Heart left ventricle (tissue), 16 donors: ENCODE data around the gene OPN4. TPM values are rescaled to one million over a fixed set of nuclear protein-coding genes. Genes with fewer than 3 reads are reported as not detected.
"Not testable (repeated sequence)": the region's sequence is repeated elsewhere in the genome, so short reads cannot be mapped to it uniquely, and the experiment has no call there.

ENCODE experiments used
- ATAC-seq, 4 donors: fragments of 200-7000 bp; cut with Tn5 transposase; one replicate each; pipeline ENCODE4 v1.9.1; 2020 to 2022; ENCODE audit warnings: moderate library complexity in 4 of 4, mild to moderate bottlenecking in 3 of 4, moderate number of reproducible peaks in 1 of 4
- DNase-seq, 5 donors: peaks; one replicate each; pipeline ENCODE4 v3.0.0-alpha.2; 2020
- H3K27ac ChIP-seq, 12 donors: fragments of 200-600 bp; sonication (generic) in 4 of 12; one replicate each; pipeline versions ENCODE4 v1.5.0 to v1.8.0; 2016 to 2022; ENCODE audit warnings: mild to moderate bottlenecking in 2 of 12
- H3K27me3 ChIP-seq, 9 donors: fragments of 200-600 bp; sonication (generic) in 2 of 9; one replicate each; pipeline versions ENCODE4 v1.5.1 to v1.8.0; 2016 to 2022; ENCODE audit warnings: mild to moderate bottlenecking in 3 of 9
- H3K36me3 ChIP-seq, 9 donors: fragments of 200-600 bp; sonication (generic) in 2 of 9; one replicate each; pipeline versions ENCODE4 v1.5.0 to v1.8.0; 2018 to 2022; ENCODE audit warnings: mild to moderate bottlenecking in 2 of 9
- H3K4me1 ChIP-seq, 12 donors: fragments of 200-600 bp; sonication (generic) in 4 of 12; one replicate each; pipeline versions ENCODE4 v1.5.0 to v1.8.0; 2016 to 2022; ENCODE audit warnings: mild to moderate bottlenecking in 3 of 12
- H3K4me3 ChIP-seq, 12 donors: fragments of 200-600 bp; sonication (generic) in 4 of 12; one replicate each; pipeline versions ENCODE4 v1.5.0 to v1.8.0; 2017 to 2022; ENCODE audit warnings: mild to moderate bottlenecking in 9 of 12, moderate library complexity in 4 of 12
- H3K9me3 ChIP-seq, 12 donors: fragments of 200-600 bp; sonication (generic) in 4 of 12; one replicate each; pipeline versions ENCODE4 v1.5.0 to v1.8.0; 2016 to 2022; ENCODE audit warnings: mild to moderate bottlenecking in 1 of 12
- CTCF ChIP-seq, 12 donors: fragments of 200-600 bp; sonication (generic) in 4 of 12; IDR thresholded peaks; one replicate each; pipeline versions ENCODE4 v1.5.0 to v1.8.0; 2018 to 2022; ENCODE audit warnings: antibody characterized with exemption in 12 of 12, mild to moderate bottlenecking in 5 of 12
- POLR2A ChIP-seq, 2 donors: fragments of 450-650 bp; IDR thresholded peaks; one replicate each; pipeline ENCODE4 v1.6.1; 2017; ENCODE audit warnings: antibody characterized with exemption in 2 of 2, mild to moderate bottlenecking in 2 of 2, moderate library complexity in 2 of 2
- WGBS, 4 donors: extraction: QIAGEN DNeasy Blood & Tissue Kit in 2 of 4; methylation state at CpG; one replicate each; pipeline versions ENCODE4 v1.1.5 to v1.1.7; 2013 to 2018; 5-methylcytosine and 5-hydroxymethylcytosine counted together
- intact Hi-C, 10 donors: fragments of 100-400 bp; cut with DNase I; formaldehyde crosslinking; loops; one replicate each; pipeline versions ENCODE4 v1.11.1 to v1.14.2; 2022
- polyA plus RNA-seq, 2 donors: library from polyadenylated mRNA; stranded (reverse); fragments of 200-250 nt; gene quantifications; one replicate each; pipeline ENCODE4 v1.2.3, GENCODE V29; 2013
- total RNA-seq, 9 donors: library from RNA; depleted of rRNA in 2 of 9; stranded (reverse); fragments of >200 nt in 2 of 9; fragmentation: NEBNext Ultra II Directional in 3 of 9; extraction: Animal tissue kit (Norgen Biotek cat#: 25700) in 3 of 9; gene quantifications; one replicate each; pipeline versions ENCODE4 v1.1.0 to v1.2.4, GENCODE V29; 2016 to 2023
- donor health status: ischemic (EF 13 %, LVEDD 7.1; RV severe dilation, severe dysfunction).
- donor health status: healthy with polysubstance abuse.
- donor health status: DM: no; HTN: yes; CAD: no.
- donor health status: DM: no; HTN: no; CAD: no.
- donor health status: ischemic (EF 25% LVEDD 6.9; RV normal size, moderate dysfunction).
- donor health status: ischemic (EF 25% LVEDD 5.7; RV mildly dilated, moderate dysfunction).
- donor health status: healthy.
- donor health status: DM: yes; HTN: yes; CAD: no.
- donor health status: ischemic (EF 35%, LVEDD 5.7; RV mildly dilated, moderate dysfunction).
- donor health status: nonischemic (EF 11% LVEDD 7.7; RV severe dilation, severe dysfunction).
- donor health status: DM: yes; HTN: yes; CAD: no.
- donor health status: PGD.
- donor health status: ischemic (EF 29% LVEDD 5.4; RV normal size, mild dysfunction).
- donor health status: nonischemic (EF 23%, LVEDD 6.1; RV moderate dilation, normal function).

OPN4 gene
- total and polyA plus RNA-seq, 11 donors: 0.03 to 0.28 (median 0.19) TPM; not detected in 6

GRCh38 chr10:86613096-86613495 lies 41.3 kb upstream of the OPN4 start:
- WGBS, 4 donors: 82 to 90% (median 86%) methylated on average over 5 of the region's 5 CpGs
- peaks cover 0 to 5% (median 0%) of the 10 kb centered on the region in 12 donors for H3K9me3 ChIP-seq
- no peaks in the 10 kb centered on the region for H3K4me1 ChIP-seq
- H3K36me3 ChIP-seq: no peaks in the 10 kb centered on the region
- DNase-seq (no peak), ATAC-seq (no peak)
- H3K4me3 ChIP-seq: no peak overlapping the region
- TF ChIP-seq POLR2A (IDR thresholded peaks at IDR 0.05) (no peak), CTCF (IDR thresholded peaks at IDR 0.05) (no peak)
- intact Hi-C loops: no loop called here
- H3K27me3 ChIP-seq: no peaks in the 10 kb centered on the region
- H3K27ac ChIP-seq: no peak overlapping the region

GRCh38 chr10:86613905-86614304 lies 40.4 kb upstream of the OPN4 start:
- 79 to 89% (median 85%) methylated on average over 6 of the region's 6 CpGs for WGBS, 4 donors
- ATAC-seq: no peak

GRCh38 chr10:86614853-86615252 lies 39.5 kb upstream of the OPN4 start:
- ATAC-seq: no peak
- H3K27me3 ChIP-seq: no peaks in the 10 kb centered on the region
- TF ChIP-seq POLR2A (IDR thresholded peaks at IDR 0.05) (no peak), CTCF (IDR thresholded peaks at IDR 0.05) (no peak)
- H3K4me1 ChIP-seq: no peaks in the 10 kb centered on the region
- no peak overlapping the region for H3K27ac ChIP-seq
- intact Hi-C loops: no loop called here
- H3K36me3 ChIP-seq: no peaks in the 10 kb centered on the region
- H3K4me3 ChIP-seq: no peak overlapping the region
- no peaks in the 10 kb centered on the region for H3K9me3 ChIP-seq
- 78 to 86% (median 82%) methylated on average over 4 of the region's 4 CpGs for WGBS, 4 donors
- no peak for DNase-seq

More at GRCh38 chr10:86613905-86614304, 40.4 kb upstream of the OPN4 start:
- Histone ChIP-seq H3K27ac (no peak overlapping the region), H3K4me3 (no peak overlapping the region), H3K36me3 (no peaks in the 10 kb centered on the region), H3K27me3 (no peaks in the 10 kb centered on the region), H3K9me3 (no peaks in the 10 kb centered on the region), H3K4me1 (no peaks in the 10 kb centered on the region)
- intact Hi-C loops: no loop called here
- DNase-seq: no peak
- TF ChIP-seq POLR2A (IDR thresholded peaks at IDR 0.05): no peak
- no peak for TF ChIP-seq CTCF (IDR thresholded peaks at IDR 0.05)

GRCh38 chr10:86617278-86617677 lies 37.1 kb upstream of the OPN4 start:
- 75 to 94% (median 87%) methylated on average over 2 of the region's 2 CpGs for WGBS, 4 donors
- H3K4me3 ChIP-seq, intact Hi-C loops, H3K27me3 ChIP-seq, H3K4me1 ChIP-seq, H3K36me3 ChIP-seq, ATAC-seq, H3K27ac ChIP-seq, DNase-seq, H3K9me3 ChIP-seq: not testable (repeated sequence)

- intact Hi-C loops: no loop called here
- WGBS, 4 donors: 83 to 90% (median 89%) methylated on average over 2 of the region's 2 CpGs
- H3K27ac ChIP-seq: no peak overlapping the region
- ATAC-seq (no peak), DNase-seq (no peak)
- peaks cover 0 to 29% (median 2%) of the 10 kb centered on the region in 9 donors for H3K27me3 ChIP-seq
- H3K4me3 ChIP-seq: no peak overlapping the region
- TF ChIP-seq CTCF (IDR thresholded peaks at IDR 0.05) (no peak), POLR2A (IDR thresholded peaks at IDR 0.05) (no peak)
- no peaks in the 10 kb centered on the region for H3K9me3 ChIP-seq
- H3K36me3 ChIP-seq: no peaks in the 10 kb centered on the region
- H3K4me1 ChIP-seq: peaks cover 0 to 24% (median 8%) of the 10 kb centered on the region in 12 donors
Observed at GRCh38 chr10:86628311-86628710, 26.0 kb upstream of the OPN4 start.
